ENCODE results near the gene EMB.
"Not testable (repeated sequence)": the region's sequence is repeated elsewhere in the genome, so short reads cannot be mapped to it uniquely, and the experiment has no call there.

EMB gene

DNA sequence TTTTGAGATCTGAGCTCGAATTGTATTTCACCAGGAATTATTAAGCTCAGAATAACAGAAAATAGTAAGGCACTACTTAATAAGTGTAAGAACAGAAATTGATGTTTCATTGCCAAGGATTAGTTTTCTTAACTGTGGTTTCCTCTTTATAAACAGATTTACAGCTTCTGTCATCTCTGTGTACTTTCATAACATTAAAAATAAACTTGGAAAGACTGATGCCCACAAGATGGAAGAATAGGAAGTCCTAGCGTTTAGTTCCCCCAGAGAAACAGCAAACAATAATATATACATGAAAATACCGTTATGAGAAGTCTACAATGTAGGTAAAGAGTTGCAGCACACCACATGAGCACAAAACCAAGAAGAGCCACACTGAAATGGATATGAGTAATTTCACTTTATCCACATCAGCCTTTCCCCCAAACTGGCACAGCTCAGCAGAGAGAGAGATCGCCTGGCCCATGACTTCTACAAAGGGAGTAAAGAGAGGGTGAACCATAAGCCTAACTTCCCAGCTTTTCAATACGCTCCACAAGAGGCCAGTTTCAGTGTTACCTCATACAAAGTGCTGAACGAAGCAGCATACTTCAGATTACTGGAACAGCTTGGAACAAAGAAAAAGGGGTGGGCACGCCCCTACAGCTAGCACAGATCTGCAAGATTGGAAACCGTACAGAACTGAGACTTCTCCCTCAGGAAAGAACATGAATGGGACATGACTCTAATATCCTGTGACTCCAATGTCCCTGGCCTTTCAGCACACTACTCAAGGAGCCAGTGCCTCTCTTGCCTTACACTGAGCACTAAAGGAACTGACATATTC is 75.4 kb downstream of the EMB start:
- Histone ChIP-seq H3K27me3 (ENCODE audit: control insufficient read depth, insufficient read depth, low read length) (no peaks in the 10 kb centered on the region), H3K4me1 (ENCODE audit: control insufficient read depth, low read depth, low read length) (no peaks in the 10 kb centered on the region), H3K9ac (ENCODE audit: low read length) (no peak overlapping the region), H3K9me3 (ENCODE audit: control insufficient read depth, low read depth, low read length) (peaks cover 50% of the 10 kb centered on the region), H3K27ac (ENCODE audit: low read length) (no peak overlapping the region), H3K4me3 (ENCODE audit: low read length) (no peak overlapping the region), H3K36me3 (ENCODE audit: control insufficient read depth, low read depth, low read length) (no peaks in the 10 kb centered on the region)

- H3K36me3 ChIP-seq (ENCODE audit: control insufficient read depth, low read depth, low read length); H3K27me3 ChIP-seq (ENCODE audit: control insufficient read depth, insufficient read depth, low read length); H3K4me3 ChIP-seq (ENCODE audit: low read length); H3K9ac ChIP-seq (ENCODE audit: low read length); H3K27ac ChIP-seq (ENCODE audit: low read length); H3K4me1 ChIP-seq (ENCODE audit: control insufficient read depth, low read depth, low read length): not testable (repeated sequence)
- peaks cover 52% of the 10 kb centered on the region for H3K9me3 ChIP-seq (ENCODE audit: control insufficient read depth, low read depth, low read length)
These were observed 76.4 kb downstream of the EMB start for GRCh38 chr5:50364535-50365309.

DNA sequence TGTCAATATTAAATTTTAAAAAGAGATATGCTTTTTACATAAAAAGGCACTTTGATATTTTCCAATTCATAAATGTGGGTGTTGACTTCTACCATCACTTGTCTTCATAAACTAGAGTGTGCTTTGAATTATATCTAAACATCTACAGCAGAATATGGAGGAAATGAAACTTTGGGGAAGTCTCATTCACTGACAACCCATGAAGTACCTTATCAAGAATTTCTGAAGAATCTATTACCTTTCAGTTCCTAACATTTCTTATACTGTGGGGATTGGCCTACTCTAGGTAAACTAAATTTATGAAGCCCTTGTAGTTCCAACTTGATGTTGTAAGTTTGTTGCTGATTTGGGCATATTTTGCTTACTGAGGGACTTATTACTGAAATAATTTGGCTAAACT is 81.9 kb downstream of the EMB start:
- H3K9me3 ChIP-seq (ENCODE audit: control insufficient read depth, low read depth, low read length): peaks cover 57% of the 10 kb centered on the region
- H3K4me3 ChIP-seq (ENCODE audit: low read length): no peak overlapping the region
- H3K36me3 ChIP-seq (ENCODE audit: control insufficient read depth, low read depth, low read length): no peaks in the 10 kb centered on the region
- no peak overlapping the region for H3K9ac ChIP-seq (ENCODE audit: low read length)
- H3K27me3 ChIP-seq (ENCODE audit: control insufficient read depth, insufficient read depth, low read length): no peaks in the 10 kb centered on the region
- no peak overlapping the region for H3K27ac ChIP-seq (ENCODE audit: low read length)
- no peaks in the 10 kb centered on the region for H3K4me1 ChIP-seq (ENCODE audit: control insufficient read depth, low read depth, low read length)

DNA sequence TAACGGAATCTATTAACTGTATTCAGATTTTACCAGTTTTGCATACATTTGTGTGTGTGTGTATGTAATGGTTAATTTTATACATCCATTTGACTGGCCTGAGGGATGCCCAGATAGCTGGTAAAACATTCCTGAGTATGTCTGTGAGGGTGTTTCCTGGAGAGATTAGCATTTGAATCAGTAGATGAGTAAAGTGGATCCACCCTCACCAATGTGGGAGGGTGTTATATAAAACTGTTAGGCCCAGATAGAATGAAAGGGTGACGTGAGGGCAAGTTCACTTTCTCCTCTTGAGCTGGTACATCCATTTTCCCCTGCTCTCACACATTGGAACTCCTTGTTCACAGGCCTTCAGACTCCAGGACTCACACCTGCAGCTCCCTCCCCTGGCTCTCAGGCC is 88.7 kb downstream of the EMB start:
- no peaks in the 10 kb centered on the region for H3K27me3 ChIP-seq (ENCODE audit: control insufficient read depth, insufficient read depth, low read length)
- H3K27ac ChIP-seq (ENCODE audit: low read length): no peak overlapping the region
- peaks cover 39% of the 10 kb centered on the region for H3K9me3 ChIP-seq (ENCODE audit: control insufficient read depth, low read depth, low read length)
- H3K36me3 ChIP-seq (ENCODE audit: control insufficient read depth, low read depth, low read length): no peaks in the 10 kb centered on the region
- H3K9ac ChIP-seq (ENCODE audit: low read length): no peak overlapping the region
- H3K4me1 ChIP-seq (ENCODE audit: control insufficient read depth, low read depth, low read length): no peaks in the 10 kb centered on the region
- no peak overlapping the region for H3K4me3 ChIP-seq (ENCODE audit: low read length)
